Measurements from ENCODE around the gene ALOX15.
"Not testable (repeated sequence)": the region's sequence is repeated elsewhere in the genome, so short reads cannot be mapped to it uniquely, and the experiment has no call there.

Gene ALOX15

GRCh38 chr17:4652997-4653396 is 11.5 kb upstream of the ALOX15 start:
- DNase-seq: no peak

GRCh38 chr17:4648741-4649140 is 7.3 kb upstream of the ALOX15 start:
- no peak for DNase-seq

DNA sequence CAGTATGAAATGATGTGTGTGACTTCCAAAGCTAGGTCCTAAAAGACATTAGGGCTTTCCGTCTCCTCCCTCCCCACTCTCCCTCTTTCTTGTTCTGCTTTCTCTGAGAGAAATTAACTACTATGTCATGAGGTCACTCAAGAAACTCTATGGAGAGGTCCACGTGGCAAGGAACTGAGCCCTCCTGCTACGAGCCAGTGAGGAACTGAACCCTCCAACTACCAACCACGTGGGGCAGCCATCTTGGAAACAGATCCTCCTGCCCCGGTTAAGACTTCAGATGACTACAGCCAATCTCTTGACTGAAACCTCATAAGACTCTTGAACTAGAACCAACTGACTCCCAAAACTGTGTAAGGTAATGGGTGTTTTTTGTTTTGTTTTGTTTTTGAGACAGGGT is 4.2 kb upstream of the ALOX15 start:
- DNase-seq: no peak

- no peak for DNase-seq
Measured at GRCh38 chr17:4643676-4644075, 2.2 kb upstream of the ALOX15 start.

DNA sequence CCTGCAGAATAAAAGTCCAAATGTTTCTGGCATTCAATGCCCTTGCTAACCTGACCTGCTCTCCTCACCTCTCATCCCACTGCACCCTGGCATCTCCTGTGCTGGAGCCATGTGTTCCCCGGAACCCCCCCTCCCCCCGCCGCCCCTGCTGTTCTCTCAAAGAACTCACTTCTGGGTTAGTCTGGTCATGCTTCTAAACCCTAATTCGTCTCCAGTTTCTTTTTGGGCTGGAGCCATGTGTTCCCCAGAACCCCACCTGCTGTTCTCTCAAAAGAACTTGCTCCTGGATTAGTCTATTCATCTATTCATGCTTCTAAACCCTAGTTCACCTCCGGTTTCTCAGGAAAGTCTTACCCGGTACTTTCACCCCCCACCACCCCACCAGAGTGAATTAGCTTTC is 808 bp upstream of the ALOX15 start:
- no peak for DNase-seq

GRCh38 chr17:4640569-4641188 is 799 bp downstream of the ALOX15 start:
- DNase-seq: not testable (repeated sequence)

GRCh38 chr17:4639301-4640059 is 2.0 kb downstream of the ALOX15 start:
- DNase-seq: not testable (repeated sequence)

- DNase-seq: not testable (repeated sequence)
Measured at GRCh38 chr17:4638766-4639165, 2.7 kb downstream of the ALOX15 start.

- DNase-seq: no peak
Measured at GRCh38 chr17:4636474-4637100, 4.9 kb downstream of the ALOX15 start.

DNA sequence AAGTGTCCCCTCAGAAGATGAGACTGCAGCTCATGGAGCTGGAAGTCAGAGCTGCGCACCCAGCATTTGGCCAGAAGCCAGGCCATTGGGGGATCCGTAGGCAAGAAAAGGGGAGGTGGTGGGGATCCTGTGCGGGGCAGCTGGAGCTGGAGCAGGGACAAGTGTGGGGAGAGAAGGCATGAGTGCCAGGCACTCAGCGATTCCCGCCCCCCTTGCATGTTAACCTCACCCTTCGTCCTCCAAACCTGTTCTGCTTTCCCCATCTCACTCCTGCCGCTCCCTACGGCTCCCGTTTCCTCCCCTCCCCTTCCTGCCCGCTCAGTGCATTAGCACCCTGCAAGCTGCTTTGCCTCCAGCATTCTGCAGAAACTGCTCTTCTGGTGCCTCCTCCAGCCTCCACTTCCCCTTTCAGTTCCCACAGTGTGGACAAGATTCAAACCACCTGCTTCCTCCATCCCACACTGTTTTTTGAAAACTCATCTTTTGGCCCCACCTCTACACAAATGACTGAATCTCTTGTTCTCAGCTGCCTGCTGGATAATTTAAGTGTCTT is 5.6 kb downstream of the ALOX15 start:
- no peak for DNase-seq

DNA sequence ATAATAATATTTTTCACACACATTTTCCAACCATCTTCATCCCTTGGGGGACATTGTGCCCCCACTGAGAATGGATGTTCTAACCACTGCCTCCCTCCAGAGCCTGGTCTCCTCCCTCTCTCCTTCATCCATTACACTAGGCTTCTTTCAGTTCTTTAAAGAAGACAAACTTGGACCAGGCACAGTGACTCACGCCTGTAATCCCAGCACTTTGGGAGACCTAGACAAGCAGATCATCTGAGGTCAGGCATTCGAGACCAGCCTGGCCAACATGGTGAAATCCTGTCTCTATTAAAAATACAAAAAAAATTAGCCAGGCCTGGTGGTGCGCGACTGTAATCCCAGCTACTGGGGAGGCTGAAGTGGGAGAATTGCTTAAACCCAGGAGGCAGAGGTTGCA is 6.5 kb downstream of the ALOX15 start:
- peak; percentile 11 for DNase-seq

- DNase-seq: no peak
Measured at GRCh38 chr17:4633643-4634042, 7.8 kb downstream of the ALOX15 start.

- DNase-seq: no peak
Measured at GRCh38 chr17:4632581-4632920, 8.9 kb downstream of the ALOX15 start.

DNA sequence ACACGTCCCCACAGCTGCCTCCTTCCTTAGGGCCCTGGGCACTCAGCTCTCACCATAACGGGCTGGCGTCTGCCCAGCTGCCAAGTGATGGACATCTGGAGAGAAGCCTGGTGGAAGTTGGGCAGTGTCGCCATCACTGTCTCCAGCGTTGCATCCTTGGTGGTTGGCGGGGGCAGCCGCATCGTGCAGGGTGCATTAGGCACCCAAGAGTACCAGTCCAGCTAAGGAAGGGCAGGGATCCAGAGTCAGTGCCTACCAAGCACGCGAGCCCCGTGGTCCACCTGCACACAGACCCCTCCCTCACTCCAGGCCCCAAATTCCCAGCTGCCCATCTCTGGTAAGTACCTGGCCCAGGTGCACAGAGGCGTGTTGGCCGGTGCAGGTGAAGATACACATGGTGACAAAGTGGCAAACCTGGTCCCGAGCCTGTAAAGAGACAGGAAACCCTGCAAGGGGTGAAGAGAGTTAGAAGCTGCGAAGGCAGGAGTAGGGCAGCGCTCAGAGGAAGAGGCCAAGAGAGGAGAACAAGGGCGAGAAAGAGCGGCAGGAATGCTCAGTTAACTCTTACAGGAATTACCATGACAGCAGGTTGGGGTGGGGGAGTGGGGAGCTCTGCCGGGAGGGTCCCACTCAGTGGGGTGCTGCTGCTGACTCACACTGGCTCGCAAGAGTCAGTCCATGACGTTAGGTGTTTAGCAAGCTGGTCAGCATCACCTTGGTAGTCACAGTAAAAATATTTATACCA is 9.5 kb downstream of the ALOX15 start:
- DNase-seq: no peak

- DNase-seq: no peak
Measured at GRCh38 chr17:4631431-4631830, 10.0 kb downstream of the ALOX15 start.

GRCh38 chr17:4626734-4627256 is 14.7 kb downstream of the ALOX15 start:
- no peak for DNase-seq

GRCh38 chr17:4625181-4625617 is 16.3 kb downstream of the ALOX15 start:
- no peak for DNase-seq

- peak; percentile 47 for DNase-seq
Measured at GRCh38 chr17:4624451-4624911, 17.0 kb downstream of the ALOX15 start.

DNA sequence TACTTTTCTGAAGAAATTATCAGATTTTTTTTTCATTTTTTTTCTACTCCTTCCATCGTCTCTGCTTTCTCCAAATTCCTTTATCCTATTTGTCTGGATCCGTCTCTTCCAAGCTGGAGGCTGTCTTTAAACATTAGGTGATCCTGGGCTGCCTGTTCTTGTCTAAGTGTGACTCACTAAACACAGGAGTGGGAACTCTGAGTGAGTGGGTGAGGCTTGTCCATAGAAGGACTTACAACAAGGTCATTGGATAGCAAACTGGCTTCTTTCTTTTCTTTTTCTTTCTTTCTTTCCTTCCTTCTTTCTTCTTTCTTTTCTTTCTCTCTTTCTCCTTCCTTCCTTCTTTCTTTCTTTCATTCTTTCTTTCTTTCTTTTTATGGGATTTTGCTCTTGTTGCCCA is 18.2 kb downstream of the ALOX15 start:
- DNase-seq: peak; percentile 24

- no peak for DNase-seq
Measured at GRCh38 chr17:4622375-4622774, 19.1 kb downstream of the ALOX15 start.

DNA sequence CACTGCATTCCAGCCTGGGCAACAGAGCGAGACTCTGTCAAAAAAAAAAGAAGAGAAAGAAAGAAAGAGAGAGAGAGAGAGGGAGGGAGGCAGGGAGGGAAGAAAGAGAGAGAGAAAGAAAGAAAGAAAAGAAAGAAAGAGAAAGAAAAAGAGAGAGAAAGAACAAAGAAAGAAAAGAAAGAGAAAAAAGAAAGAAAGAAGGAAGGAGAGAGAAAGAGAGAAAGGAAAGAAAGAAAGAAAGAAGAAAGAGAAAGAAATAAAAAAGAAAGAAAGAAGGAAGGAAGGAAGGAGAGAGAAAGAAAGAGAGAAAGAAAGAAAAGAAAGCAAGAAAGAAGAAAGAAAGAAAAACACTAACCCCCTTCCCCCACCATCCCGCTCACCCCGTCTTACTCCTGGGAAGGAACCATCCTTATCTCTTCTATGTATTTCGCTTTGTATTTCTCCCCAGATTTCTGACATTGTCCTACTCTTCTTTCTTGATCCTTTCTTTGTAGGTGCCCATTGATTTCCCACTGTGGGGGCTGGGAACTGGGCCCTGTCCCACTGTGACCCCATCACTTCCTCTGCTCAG is 20.9 kb downstream of the ALOX15 start:
- DNase-seq: no peak

DNA sequence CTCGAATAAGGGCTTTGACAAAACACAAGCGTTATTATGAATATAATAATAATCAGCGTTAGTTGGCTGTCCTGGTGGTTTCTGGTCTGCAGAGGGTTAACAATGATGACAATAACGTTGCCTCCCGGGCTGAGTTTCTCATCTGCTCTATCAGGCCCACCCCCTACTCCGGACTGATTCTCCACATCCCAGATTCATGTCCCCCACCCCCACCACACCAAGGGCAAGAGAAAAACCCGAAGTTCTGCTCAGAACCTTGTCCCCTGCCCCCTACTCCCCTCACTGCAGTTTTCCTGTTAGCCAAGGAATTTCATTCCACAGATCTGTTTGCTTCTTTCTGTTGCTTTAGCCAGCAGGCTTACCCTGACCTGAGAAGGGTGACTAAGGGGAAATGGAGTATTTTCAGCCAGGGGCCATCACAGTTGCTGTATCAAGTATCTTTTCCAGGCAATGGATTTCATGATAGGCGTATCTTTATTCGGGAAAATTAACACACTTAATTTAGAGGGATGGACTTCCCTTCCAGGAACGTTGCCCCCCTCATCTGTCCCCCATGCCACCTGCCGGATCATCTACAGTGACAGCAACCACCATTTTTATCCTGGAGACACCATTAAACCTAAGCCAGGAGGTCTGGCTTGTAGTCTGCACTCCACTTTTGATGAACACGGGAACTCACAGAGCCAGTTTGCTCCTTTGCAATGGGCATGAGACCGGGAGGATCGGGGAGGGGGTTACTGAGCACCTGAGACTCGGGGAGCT is 23.7 kb downstream of the ALOX15 start:
- DNase-seq: no peak

Measured in fibroblast of upper back skin (primary cell).